Activated CD8-positive, alpha-beta T cell treated with anti-CD3 and anti-CD28 coated beads for 36 hours (primary cell): Measurements from ENCODE around the gene MAST2. TPM values are rescaled to one million over a fixed set of nuclear protein-coding genes. Genes with fewer than 3 reads are reported as not detected.

Source experiments
- ATAC-seq: fragments of 200-7000 bp; cut with Tn5 transposase; one replicate; pipeline ENCODE4 v1.10.0; 2021; ENCODE audit warnings: mild to moderate bottlenecking, moderate library complexity
- CTCF ChIA-PET: fragments of 350-600 bp; sonication (Branson Sonifier 250); formaldehyde crosslinking; loops from one replicate; lab custom pipeline; 2021; ENCODE audit warnings: antibody characterized with exemption; lab: Charles Lee
- POLR2A ChIA-PET: fragments of 350-600 bp; sonication (Branson Sonifier 250); formaldehyde crosslinking; loops from one replicate; lab custom pipeline; 2021; ENCODE audit warnings: antibody characterized with exemption; lab: Charles Lee
- DNase-seq: peaks from one replicate; pipeline ENCODE4 v3.0.0-alpha.2; 2020
- H3K27ac Mint-ChIP-seq: one replicate; pipeline ENCODE4 v1.8.0; 2021; ENCODE audit warnings: mild to moderate bottlenecking, mixed read lengths
- H3K27me3 Mint-ChIP-seq: one replicate; pipeline ENCODE4 v1.8.0; 2021; ENCODE audit warnings: mixed read lengths
- H3K36me3 Mint-ChIP-seq: one replicate; pipeline ENCODE4 v1.8.0; 2021; ENCODE audit warnings: low read depth, mixed read lengths
- H3K4me1 Mint-ChIP-seq: one replicate; pipeline ENCODE4 v1.8.0; 2021; ENCODE audit warnings: low read depth, mixed read lengths
- H3K4me3 Mint-ChIP-seq: one replicate; pipeline ENCODE4 v1.8.0; 2021; ENCODE audit warnings: mild to moderate bottlenecking, moderate library complexity, mixed read lengths
- H3K9me3 Mint-ChIP-seq: one replicate; pipeline ENCODE4 v1.8.0; 2021; ENCODE audit warnings: mixed read lengths
- CTCF ChIP-seq: fragments of 200-600 bp; IDR thresholded peaks from one replicate; pipeline ENCODE4 v1.8.0; 2022; ENCODE audit warnings: antibody characterized with exemption, mild to moderate bottlenecking
- intact Hi-C: fragments of 100-400 bp; cut with micrococcal nuclease; formaldehyde crosslinking; loops from one replicate; pipeline ENCODE4 v1.10.0; 2022
- total RNA-seq, 2 experiments: library from RNA; stranded (reverse); gene quantifications; one replicate each; pipeline ENCODE4 v1.2.3, GENCODE V29; 2021

MAST2 gene
- total RNA-seq, 2 experiments from 2014 or later: 18.2 to 19.5 TPM

- DNase-seq: no peak
- CTCF ChIA-PET: no interaction called here
Measured at GRCh38 chr1:45879885-45880598, 76.6 kb downstream of the MAST2 start.

GRCh38 chr1:45880930-45881329 lies 77.5 kb downstream of the MAST2 start:
- H3K9me3 Mint-ChIP-seq: no peaks in the 10 kb centered on the region
- intact Hi-C loops: no loop called here
- ChIA-PET CTCF (no interaction called here), POLR2A (no interaction called here)
- no peak overlapping the region for H3K4me3 Mint-ChIP-seq
- DNase-seq (no peak), ATAC-seq (no peak)
- TF ChIP-seq CTCF: no peak
- H3K36me3 Mint-ChIP-seq: no peaks in the 10 kb centered on the region
- H3K4me1 Mint-ChIP-seq: no peaks in the 10 kb centered on the region
- H3K27ac Mint-ChIP-seq: no peak overlapping the region
- H3K27me3 Mint-ChIP-seq: no peaks in the 10 kb centered on the region

More at GRCh38 chr1:45879885-45880598, 76.6 kb downstream of the MAST2 start:
- Mint-ChIP-seq H3K27ac (no peak overlapping the region), H3K4me1 (no peaks in the 10 kb centered on the region), H3K9me3 (no peaks in the 10 kb centered on the region), H3K36me3 (no peaks in the 10 kb centered on the region), H3K27me3 (no peaks in the 10 kb centered on the region), H3K4me3 (no peak overlapping the region)
- ATAC-seq: no peak
- no peak for TF ChIP-seq CTCF
- intact Hi-C loops: no loop called here
- POLR2A ChIA-PET: no interaction called here

- no peak for TF ChIP-seq CTCF
- POLR2A ChIA-PET: no interaction called here
- H3K4me1 Mint-ChIP-seq: peaks cover 21% of the 10 kb centered on the region
- H3K27me3 Mint-ChIP-seq: no peaks in the 10 kb centered on the region
- CTCF ChIA-PET: no interaction called here
- no peaks in the 10 kb centered on the region for H3K36me3 Mint-ChIP-seq
- no peak overlapping the region for H3K27ac Mint-ChIP-seq
- DNase-seq (no peak), ATAC-seq (no peak)
- H3K9me3 Mint-ChIP-seq: no peaks in the 10 kb centered on the region
- no peak overlapping the region for H3K4me3 Mint-ChIP-seq
- intact Hi-C loops: no loop called here
Measured at GRCh38 chr1:45883658-45884057, 80.2 kb downstream of the MAST2 start.

- no peak for DNase-seq
- POLR2A ChIA-PET: no interaction called here
- no peak for TF ChIP-seq CTCF
- intact Hi-C loops: no loop called here
- H3K27me3 Mint-ChIP-seq: no peaks in the 10 kb centered on the region
- H3K4me3 Mint-ChIP-seq: no peak overlapping the region
- H3K27ac Mint-ChIP-seq: no peak overlapping the region
- H3K4me1 Mint-ChIP-seq: peaks cover 22% of the 10 kb centered on the region
- peaks cover 2% of the 10 kb centered on the region for H3K36me3 Mint-ChIP-seq
- CTCF ChIA-PET: no interaction called here
- ATAC-seq: no peak
- H3K9me3 Mint-ChIP-seq: no peaks in the 10 kb centered on the region
Measured at GRCh38 chr1:45884700-45885099, 81.3 kb downstream of the MAST2 start.

GRCh38 chr1:45886229-45886628 lies 82.8 kb downstream of the MAST2 start:
- ChIA-PET POLR2A (interaction anchor here (2.2 kb wide), 1 partner anchor 20 kb away, joined by 5 read pairs; no protein-coding TSS in a partner anchor), CTCF (no interaction called here)
- TF ChIP-seq CTCF: no peak
- intact Hi-C loops: no loop called here
- Mint-ChIP-seq H3K36me3 (peaks cover 3% of the 10 kb centered on the region), H3K9me3 (no peaks in the 10 kb centered on the region), H3K27ac (no peak overlapping the region), H3K4me1 (peaks cover 22% of the 10 kb centered on the region), H3K4me3 (no peak overlapping the region), H3K27me3 (no peaks in the 10 kb centered on the region)
- ATAC-seq: no peak
- DNase-seq: no peak
